ENCODE data around the gene QTRT2. TPM values are rescaled to one million over a fixed set of nuclear protein-coding genes. Genes with fewer than 3 reads are reported as not detected.

Gene QTRT2
- total RNA-seq, 4 donors from 2014 or later, result 18.5 to 33.3 (median 21.6) TPM

GRCh38 chr3:114122027-114122709, 65.6 kb downstream of the QTRT2 start:
- H3K27ac ChIP-seq, result peak overlapping the region in 1 of 3 donors; percentile 58
- peak; percentile 3 to 5 for DNase-seq

GRCh38 chr3:114126461-114126860, 69.9 kb downstream of the QTRT2 start:
- intact Hi-C loops (cut with DNase I), result no loop called here
- H3K9me3 ChIP-seq, result no peaks in the 10 kb centered on the region
- no peak overlapping the region for H3K4me3 ChIP-seq (replicated peaks in 1 of 3)
- DNase-seq, result no peak
- 65 to 73% methylated on average over 1 of the region's 1 CpG for WGBS, 2 donors
- H3K4me1 ChIP-seq, result no peaks in the 10 kb centered on the region
- no peak overlapping the region for H3K27ac ChIP-seq
- no peaks in the 10 kb centered on the region for H3K36me3 ChIP-seq
- TF ChIP-seq POLR2A (IDR thresholded peaks at IDR 0.05) (no peak), CTCF (IDR thresholded peaks at IDR 0.05) (no peak)
- H3K27me3 ChIP-seq, result no peaks in the 10 kb centered on the region

More at GRCh38 chr3:114122027-114122709, 65.6 kb downstream of the QTRT2 start:
- TF ChIP-seq POLR2A (IDR thresholded peaks at IDR 0.05) (no peak), CTCF (IDR thresholded peaks at IDR 0.05) (no peak)
- Histone ChIP-seq H3K4me3 (replicated peaks in 1 of 3) (no peak overlapping the region), H3K4me1 (no peaks in the 10 kb centered on the region), H3K36me3 (no peaks in the 10 kb centered on the region), H3K27me3 (no peaks in the 10 kb centered on the region), H3K9me3 (no peaks in the 10 kb centered on the region)
- 69 to 72% methylated on average over 4 of the region's 4 CpGs for WGBS, 2 donors
- intact Hi-C loops (cut with DNase I), result no loop called here

GRCh38 chr3:114127517-114127916, 71.0 kb downstream of the QTRT2 start:
- no peak for DNase-seq
- Histone ChIP-seq H3K9me3 (no peaks in the 10 kb centered on the region), H3K36me3 (no peaks in the 10 kb centered on the region), H3K4me1 (no peaks in the 10 kb centered on the region), H3K27ac (no peak overlapping the region), H3K27me3 (no peaks in the 10 kb centered on the region), H3K4me3 (replicated peaks in 1 of 3) (no peak overlapping the region)
- intact Hi-C loops (cut with DNase I), result no loop called here
- 94 to 95% methylated on average over 3 of the region's 3 CpGs for WGBS, 2 donors
- no peak for TF ChIP-seq CTCF (IDR thresholded peaks at IDR 0.05)
- TF ChIP-seq POLR2A (IDR thresholded peaks at IDR 0.05), result no peak

- no peaks in the 10 kb centered on the region for H3K4me1 ChIP-seq
- intact Hi-C loops (cut with DNase I), result no loop called here
- no peaks in the 10 kb centered on the region for H3K27me3 ChIP-seq
- H3K4me3 ChIP-seq (replicated peaks in 1 of 3), result no peak overlapping the region
- WGBS, 2 donors, result 82 to 91% methylated on average over 1 of the region's 1 CpG
- no peaks in the 10 kb centered on the region for H3K36me3 ChIP-seq
- TF ChIP-seq POLR2A (IDR thresholded peaks at IDR 0.05) (no peak), CTCF (IDR thresholded peaks at IDR 0.05) (no peak)
- H3K9me3 ChIP-seq, result no peaks in the 10 kb centered on the region
- H3K27ac ChIP-seq, result no peak overlapping the region
- no peak for DNase-seq
These were observed 71.7 kb downstream of the QTRT2 start for GRCh38 chr3:114128231-114128630.

- H3K27me3 ChIP-seq, result no peaks in the 10 kb centered on the region
- TF ChIP-seq CTCF (IDR thresholded peaks at IDR 0.05), result no peak
- TF ChIP-seq POLR2A (IDR thresholded peaks at IDR 0.05), result no peak
- 93 to 95% methylated on average over 8 of the region's 8 CpGs for WGBS, 2 donors
- no peaks in the 10 kb centered on the region for H3K4me1 ChIP-seq
- intact Hi-C loops (cut with DNase I), result no loop called here
- no peak for DNase-seq
- no peak overlapping the region for H3K4me3 ChIP-seq (replicated peaks in 1 of 3)
- no peaks in the 10 kb centered on the region for H3K9me3 ChIP-seq
- H3K27ac ChIP-seq, result no peak overlapping the region
- H3K36me3 ChIP-seq, result no peaks in the 10 kb centered on the region
These were observed 72.3 kb downstream of the QTRT2 start for GRCh38 chr3:114128826-114129225.

Data from thyroid gland (tissue), 4 donors.